Gastroesophageal sphincter (tissue), 4 donors: ENCODE measurements around the gene MSRB2. TPM values are rescaled to one million over a fixed set of nuclear protein-coding genes. Genes with fewer than 3 reads are reported as not detected.

Experiments
- ATAC-seq: fragments of 150-250 bp; one replicate; pipeline ENCODE4 v1.9.1; 2016; ENCODE audit warnings: mild to moderate bottlenecking, moderate library complexity
- H3K27ac ChIP-seq, 4 donors: fragments of 200-600 bp; sonication (generic) in 3 of 4; 1 replicate in 3 of 4; 2 replicates in 1 of 4; pipeline ENCODE4 v1.5.1; 2016 to 2019
- H3K27me3 ChIP-seq: fragments of 200-600 bp; sonication (generic); one replicate; pipeline ENCODE4 v1.5.1; 2019
- H3K36me3 ChIP-seq, 2 donors: fragments of 200-600 bp; sonication (generic); one replicate each; pipeline ENCODE4 v1.5.1; 2019; ENCODE audit warnings: control low read depth in 1 of 2
- H3K4me1 ChIP-seq, 3 donors: fragments of 200-600 bp; sonication (generic); 1 replicate in 2 of 3; 2 replicates in 1 of 3; pipeline ENCODE4 v1.5.1; 2016 to 2019; ENCODE audit warnings: control low read depth in 2 of 3
- H3K4me3 ChIP-seq, 2 donors: fragments of 200-600 bp; sonication (generic); one replicate each; pipeline ENCODE4 v1.5.1; 2019; ENCODE audit warnings: mild to moderate bottlenecking in 1 of 2, moderate library complexity in 1 of 2
- H3K9me3 ChIP-seq, 3 donors: fragments of 200-600 bp; sonication (generic); one replicate each; pipeline ENCODE4 v1.5.1; 2017 to 2019; ENCODE audit warnings: control low read depth in 2 of 3
- EP300 ChIP-seq: sonication (generic); formaldehyde crosslinking; IDR thresholded peaks from one replicate; pipeline ENCODE4 v1.6.1; 2017; ENCODE audit warnings: antibody characterized with exemption, mild to moderate bottlenecking
- POLR2A ChIP-seq, 2 donors: fragments of 450-650 bp; IDR thresholded peaks; one replicate each; pipeline ENCODE4 v1.6.1; 2017; ENCODE audit warnings: antibody characterized with exemption in 2 of 2, mild to moderate bottlenecking in 2 of 2, moderate library complexity in 1 of 2
- POLR2AphosphoS5 ChIP-seq: sonication (generic); formaldehyde crosslinking; IDR thresholded peaks from one replicate; pipeline ENCODE4 v1.6.1; 2017; ENCODE audit warnings: antibody characterized with exemption
- WGBS, 2 donors: methylation state at CpG; one replicate each; pipeline ENCODE4 v1.1.5; 2018; ENCODE audit warnings: low coverage in 1 of 2; 5-methylcytosine and 5-hydroxymethylcytosine counted together
- total RNA-seq, 4 donors: library from RNA; depleted of rRNA; stranded (reverse); fragments of >200 nt; gene quantifications; one replicate each; pipeline ENCODE4 v1.1.0, GENCODE V29; 2016
- TF ChIP-seq, protein P1 (sequence below), 4 experiments: fragments of 200-600 bp in 2 of 4; fragments of 450-650 bp in 2 of 4; sonication (generic) in 1 of 4; IDR thresholded peaks; one replicate each; pipeline ENCODE4 v1.5.1; 2017 to 2019; ENCODE audit warnings: antibody characterized with exemption in 4 of 4, mild to moderate bottlenecking in 2 of 4, moderate library complexity in 2 of 4

Gene MSRB2
- total RNA-seq, 4 donors from 2014 or later = 37.3 to 54.9 (median 42.8) TPM

DNA sequence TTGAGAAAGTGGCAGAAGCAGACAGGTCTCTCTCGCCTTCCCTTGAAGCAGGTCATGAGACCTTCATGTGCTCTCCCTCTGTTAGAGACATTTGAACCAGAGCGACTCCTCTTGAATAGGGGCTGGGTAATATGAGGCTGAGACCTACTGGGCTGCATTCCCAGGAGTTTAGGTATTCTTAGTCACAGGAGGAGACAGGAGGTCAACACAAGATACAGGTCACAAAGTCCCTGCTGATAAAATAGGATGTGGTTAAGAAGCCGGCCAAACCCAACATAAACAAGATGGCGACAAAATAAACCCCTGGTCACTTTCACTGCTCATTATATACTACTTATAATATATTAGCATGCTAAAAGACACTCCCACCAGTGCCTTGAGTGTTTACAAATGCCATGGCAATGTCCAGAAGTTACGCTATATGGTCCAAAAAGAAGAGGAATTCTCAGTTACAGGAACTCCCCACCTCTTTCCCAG is 43.5 kb upstream of the MSRB2 start:
- Histone ChIP-seq H3K27ac (no peak overlapping the region), H3K4me1 (peaks cover 0 to 8% (median 0%) of the 10 kb centered on the region in 3 donors), H3K27me3 (no peaks in the 10 kb centered on the region), H3K36me3 (no peaks in the 10 kb centered on the region), H3K4me3 (no peak overlapping the region), H3K9me3 (no peaks in the 10 kb centered on the region)
- no peak for ATAC-seq
- TF ChIP-seq POLR2AphosphoS5 (no peak), EP300 (no peak), POLR2A (IDR thresholded peaks at IDR 0.05) (no peak)
- TF ChIP-seq, protein P1, sequence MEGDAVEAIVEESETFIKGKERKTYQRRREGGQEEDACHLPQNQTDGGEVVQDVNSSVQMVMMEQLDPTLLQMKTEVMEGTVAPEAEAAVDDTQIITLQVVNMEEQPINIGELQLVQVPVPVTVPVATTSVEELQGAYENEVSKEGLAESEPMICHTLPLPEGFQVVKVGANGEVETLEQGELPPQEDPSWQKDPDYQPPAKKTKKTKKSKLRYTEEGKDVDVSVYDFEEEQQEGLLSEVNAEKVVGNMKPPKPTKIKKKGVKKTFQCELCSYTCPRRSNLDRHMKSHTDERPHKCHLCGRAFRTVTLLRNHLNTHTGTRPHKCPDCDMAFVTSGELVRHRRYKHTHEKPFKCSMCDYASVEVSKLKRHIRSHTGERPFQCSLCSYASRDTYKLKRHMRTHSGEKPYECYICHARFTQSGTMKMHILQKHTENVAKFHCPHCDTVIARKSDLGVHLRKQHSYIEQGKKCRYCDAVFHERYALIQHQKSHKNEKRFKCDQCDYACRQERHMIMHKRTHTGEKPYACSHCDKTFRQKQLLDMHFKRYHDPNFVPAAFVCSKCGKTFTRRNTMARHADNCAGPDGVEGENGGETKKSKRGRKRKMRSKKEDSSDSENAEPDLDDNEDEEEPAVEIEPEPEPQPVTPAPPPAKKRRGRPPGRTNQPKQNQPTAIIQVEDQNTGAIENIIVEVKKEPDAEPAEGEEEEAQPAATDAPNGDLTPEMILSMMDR (IDR thresholded peaks at IDR 0.05) = no peak
- WGBS, 2 donors = 90 to 100% methylated on average over 2 to 5 of the region's 5 CpGs

DNA sequence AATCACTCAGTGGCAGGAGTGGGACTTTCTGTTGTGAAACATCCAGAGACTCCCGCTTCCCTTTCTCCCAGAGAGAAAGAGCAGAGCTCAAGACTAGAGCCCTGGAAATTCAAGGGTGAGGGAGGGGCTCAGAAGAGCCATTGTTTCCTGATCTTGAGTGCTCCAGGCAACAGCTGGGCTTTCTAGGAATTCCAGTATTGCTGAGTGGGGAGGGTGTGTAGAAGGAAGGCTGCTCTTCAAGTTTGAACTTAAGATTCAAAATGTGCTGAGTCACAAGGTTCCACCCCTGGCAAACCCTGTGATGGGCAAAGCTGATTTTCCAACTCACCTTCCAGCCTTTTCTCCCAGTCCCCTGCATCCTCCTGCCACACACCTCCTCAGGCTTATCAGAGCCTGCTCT is 42.3 kb upstream of the MSRB2 start:
- H3K9me3 ChIP-seq = no peaks in the 10 kb centered on the region
- H3K27me3 ChIP-seq = no peaks in the 10 kb centered on the region
- ATAC-seq = peak; percentile 31
- no peaks in the 10 kb centered on the region for H3K36me3 ChIP-seq
- no peak overlapping the region for H3K4me3 ChIP-seq
- H3K4me1 ChIP-seq = no peaks in the 10 kb centered on the region
- WGBS, 2 donors = 71% methylated on average over 1 of the region's 1 CpG; no CpG with 5 or more reads in 1 of the 2 donors
- no peak overlapping the region for H3K27ac ChIP-seq
- TF ChIP-seq POLR2A (IDR thresholded peaks at IDR 0.05) (no peak), EP300 (no peak), POLR2AphosphoS5 (no peak)
- TF ChIP-seq, protein P1 (IDR thresholded peaks at IDR 0.05) = no peak

DNA sequence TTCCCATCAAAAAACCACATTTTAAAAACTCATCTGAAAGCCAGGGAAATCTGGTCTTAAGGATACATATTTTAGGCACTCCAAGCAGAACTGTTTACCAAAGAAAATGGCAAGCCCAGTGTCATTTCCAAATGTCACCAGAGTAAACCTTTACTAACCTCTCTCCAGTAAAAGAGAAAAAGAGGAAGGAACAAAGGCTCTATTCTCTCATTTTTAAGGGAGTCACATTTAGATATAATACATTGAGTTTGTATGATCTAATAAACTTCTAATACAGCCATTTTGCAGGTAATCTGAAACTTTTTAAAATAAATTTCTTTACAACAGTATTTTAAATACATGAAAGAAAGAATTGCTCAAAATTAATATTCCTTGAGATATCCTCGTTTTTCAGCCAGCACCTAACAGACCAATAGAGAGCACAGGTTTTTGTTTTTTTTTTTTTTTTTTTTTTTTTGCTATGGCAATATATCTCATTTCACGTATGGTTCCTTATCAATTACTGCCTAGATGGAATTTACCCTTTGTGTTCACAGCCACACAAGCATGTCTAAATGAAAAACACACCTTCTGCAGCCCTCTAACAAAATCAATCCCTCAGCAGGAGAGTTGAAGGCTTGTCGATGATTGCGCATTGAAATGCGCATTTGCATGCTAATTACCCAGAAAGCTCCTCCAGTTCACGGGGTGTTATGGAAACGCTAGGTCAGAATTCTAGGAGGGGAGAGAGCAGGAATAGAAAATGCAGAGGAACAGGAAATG is 39.8 kb upstream of the MSRB2 start:
- Histone ChIP-seq H3K9me3 (peaks cover 0 to 12% (median 0%) of the 10 kb centered on the region in 3 donors), H3K4me1 (no peaks in the 10 kb centered on the region), H3K36me3 (no peaks in the 10 kb centered on the region), H3K27ac (no peak overlapping the region), H3K4me3 (no peak overlapping the region), H3K27me3 (no peaks in the 10 kb centered on the region)
- 76 to 88% methylated on average over 5 to 6 of the region's 7 CpGs for WGBS, 2 donors
- TF ChIP-seq, protein P1 (IDR thresholded peaks at IDR 0.05) = no peak
- no peak for TF ChIP-seq EP300
- no peak for TF ChIP-seq POLR2AphosphoS5
- no peak for TF ChIP-seq POLR2A (IDR thresholded peaks at IDR 0.05)
- ATAC-seq = no peak

DNA sequence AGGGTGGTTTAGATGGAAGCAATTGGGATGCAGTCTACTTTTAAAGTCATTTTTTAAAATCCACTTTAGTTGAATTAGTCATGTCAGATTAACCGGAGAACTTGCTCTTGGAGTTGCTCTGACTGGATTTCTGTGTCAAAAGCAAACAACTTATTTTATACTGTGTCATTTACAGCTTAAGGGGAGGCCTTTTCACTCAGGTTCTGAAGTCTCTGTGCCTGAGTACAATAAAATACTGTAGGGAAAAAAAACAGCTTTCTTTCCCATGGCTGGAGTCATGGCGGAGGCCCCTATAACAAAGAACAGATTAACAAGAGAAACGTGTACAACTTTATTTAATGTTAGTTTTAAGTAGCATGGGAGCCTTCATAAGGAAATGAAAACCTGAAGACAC is 39.2 kb upstream of the MSRB2 start:
- WGBS, 2 donors = 71 to 95% methylated on average over 2 to 3 of the region's 3 CpGs
- TF ChIP-seq POLR2AphosphoS5 (no peak), POLR2A (IDR thresholded peaks at IDR 0.05) (no peak), EP300 (no peak)
- TF ChIP-seq, protein P1 (IDR thresholded peaks at IDR 0.05) = no peak
- no peak for ATAC-seq
- Histone ChIP-seq H3K9me3 (peaks cover 0 to 12% (median 0%) of the 10 kb centered on the region in 3 donors), H3K27ac (no peak overlapping the region), H3K4me1 (no peaks in the 10 kb centered on the region), H3K27me3 (no peaks in the 10 kb centered on the region), H3K36me3 (no peaks in the 10 kb centered on the region), H3K4me3 (no peak overlapping the region)

DNA sequence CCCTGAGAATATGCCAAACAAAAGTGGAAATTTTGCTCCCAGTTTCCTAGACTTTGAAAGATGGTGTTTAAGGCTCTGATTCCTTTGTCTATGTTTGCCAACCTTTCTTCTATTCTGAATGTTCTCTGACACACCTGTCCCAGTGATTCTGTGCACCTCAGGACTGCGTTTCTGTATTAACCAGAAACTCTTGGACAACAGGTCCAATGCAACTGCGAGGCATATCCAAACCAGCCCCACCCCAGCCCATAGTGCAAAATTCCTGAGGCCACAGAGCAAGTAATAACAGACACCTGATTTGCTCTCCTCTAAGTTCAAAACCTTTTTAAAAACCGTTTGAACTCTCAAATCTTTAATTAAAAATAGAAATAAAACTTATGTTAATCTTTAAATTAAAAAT is 37.0 kb upstream of the MSRB2 start:
- H3K27me3 ChIP-seq = no peaks in the 10 kb centered on the region
- 45 to 86% methylated on average over 3 of the region's 3 CpGs for WGBS, 2 donors
- TF ChIP-seq, protein P1 (IDR thresholded peaks at IDR 0.05) = no peak
- TF ChIP-seq POLR2A (IDR thresholded peaks at IDR 0.05) (no peak), EP300 (no peak), POLR2AphosphoS5 (no peak)
- no peaks in the 10 kb centered on the region for H3K36me3 ChIP-seq
- H3K9me3 ChIP-seq = peaks cover 0 to 12% (median 0%) of the 10 kb centered on the region in 3 donors
- H3K4me3 ChIP-seq = no peak overlapping the region
- H3K27ac ChIP-seq = no peak overlapping the region
- H3K4me1 ChIP-seq = peaks cover 0 to 6% (median 0%) of the 10 kb centered on the region in 3 donors
- ATAC-seq = no peak
